GM19043 (cell line): ENCODE data around the gene NUP160.
"Not testable (repeated sequence)": the region's sequence is repeated elsewhere in the genome, so short reads cannot be mapped to it uniquely, and the experiment has no call there.

ENCODE experiments used
- ATAC-seq: cut with Tn5 transposase; IDR thresholded peaks from one replicate; pipeline ENCODE4 v1.9.1; 2021; ENCODE audit warnings: low read depth; ENCODE audit not compliant: unreplicated experiment

NUP160 gene

GRCh38 chr11:47864901-47865300, 16.8 kb upstream of the NUP160 start:
- ATAC-seq, result no peak

- no peak for ATAC-seq
Observed at GRCh38 chr11:47863898-47864430, 15.8 kb upstream of the NUP160 start.

GRCh38 chr11:47863189-47863897, 15.2 kb upstream of the NUP160 start:
- peak; percentile 53 for ATAC-seq

GRCh38 chr11:47861728-47862127, 13.6 kb upstream of the NUP160 start:
- no peak for ATAC-seq

- ATAC-seq, result no peak
Observed at GRCh38 chr11:47860536-47860935, 12.4 kb upstream of the NUP160 start.

- ATAC-seq, result no peak
Observed at GRCh38 chr11:47857892-47858543, 9.9 kb upstream of the NUP160 start.

GRCh38 chr11:47857485-47857884, 9.3 kb upstream of the NUP160 start:
- ATAC-seq, result no peak

- ATAC-seq, result no peak
Observed at GRCh38 chr11:47856186-47856585, 8.0 kb upstream of the NUP160 start.

- peak; percentile 47 for ATAC-seq
Observed at GRCh38 chr11:47854667-47855066, 6.5 kb upstream of the NUP160 start.

- no peak for ATAC-seq
Observed at GRCh38 chr11:47852053-47852452, 3.9 kb upstream of the NUP160 start.

- peak; percentile 29 for ATAC-seq
Observed at GRCh38 chr11:47850337-47850736, 2.2 kb upstream of the NUP160 start.

GRCh38 chr11:47848700-47849155, 578 bp upstream of the NUP160 start:
- peak; percentile 9 for ATAC-seq

GRCh38 chr11:47847537-47847891, 636 bp downstream of the NUP160 start:
- no peak for ATAC-seq

GRCh38 chr11:47846998-47847397, 1.2 kb downstream of the NUP160 start:
- no peak for ATAC-seq

GRCh38 chr11:47843361-47844055, 4.6 kb downstream of the NUP160 start:
- no peak for ATAC-seq

GRCh38 chr11:47842749-47843148, 5.4 kb downstream of the NUP160 start:
- ATAC-seq, result no peak

- no peak for ATAC-seq
Observed at GRCh38 chr11:47837929-47838328, 10.2 kb downstream of the NUP160 start.

- ATAC-seq, result no peak
Observed at GRCh38 chr11:47837292-47837691, 10.9 kb downstream of the NUP160 start.

GRCh38 chr11:47830013-47830412, 18.1 kb downstream of the NUP160 start:
- not testable (repeated sequence) for ATAC-seq

- ATAC-seq, result no peak
Observed at GRCh38 chr11:47828284-47828683, 19.9 kb downstream of the NUP160 start.

- ATAC-seq, result not testable (repeated sequence)
Observed at GRCh38 chr11:47822664-47823063, 25.5 kb downstream of the NUP160 start.
